Limb (tissue), 2 donors: ENCODE data around the gene DLK1.

Experiments used
- DNase-seq, 2 donors: peaks; one replicate each; pipeline ENCODE4 v3.0.0-alpha.2; 2016; ENCODE audit errors: extremely low spot score in 2 of 2

DLK1 gene

DNA sequence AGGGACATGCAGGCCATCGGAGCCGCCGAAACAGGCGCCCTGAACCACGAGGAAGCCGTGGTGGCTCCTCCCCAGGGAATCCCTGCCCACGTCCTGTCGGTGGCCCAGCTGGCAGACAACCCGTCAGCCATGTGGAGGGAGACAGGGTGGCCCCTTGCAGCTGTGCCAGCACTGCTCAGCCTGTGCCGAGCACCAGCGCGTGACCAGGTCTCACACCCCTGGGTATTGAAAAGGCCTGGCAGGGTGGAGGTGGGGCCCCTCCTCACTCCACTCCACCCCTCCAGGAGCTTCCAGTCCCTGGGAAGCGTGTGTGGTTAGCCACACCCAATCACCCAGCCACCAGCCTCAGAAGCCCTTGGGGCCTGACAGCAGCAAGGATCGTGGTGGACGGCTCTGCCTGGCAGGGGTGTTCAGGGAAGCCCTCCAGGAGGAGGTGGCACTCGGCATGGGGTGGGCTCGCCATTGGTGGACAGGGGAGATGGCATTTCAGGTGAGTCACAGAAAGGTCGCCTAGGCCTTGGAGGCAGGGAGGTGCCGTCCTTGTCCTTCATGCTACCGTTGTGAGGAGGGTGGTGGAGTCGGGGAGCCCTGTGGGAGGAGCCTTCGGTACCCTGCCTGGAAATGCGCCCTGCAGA lies 12.3 kb upstream of the DLK1 start:
- no peak for DNase-seq

- DNase-seq = no peak
These were observed 11.4 kb upstream of the DLK1 start for GRCh38 chr14:100715332-100715731.

DNA sequence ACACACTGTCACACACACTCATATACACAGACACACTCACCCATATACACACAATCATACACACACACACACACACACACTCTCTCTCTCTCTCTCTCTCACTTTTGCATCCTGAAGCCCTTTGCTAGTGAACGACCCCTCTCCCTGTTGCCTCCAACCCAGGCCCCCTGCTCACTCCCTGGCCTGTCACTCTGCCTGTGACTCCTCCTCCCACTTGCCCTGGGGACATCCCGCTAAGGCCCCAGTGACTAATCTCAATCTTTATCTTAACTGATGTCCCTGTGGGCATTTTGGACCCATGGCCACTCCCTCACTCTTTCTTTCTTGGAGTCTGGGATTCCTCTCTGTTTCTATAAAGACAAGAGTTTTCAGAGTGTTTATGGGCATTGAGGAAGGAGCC lies 10.9 kb upstream of the DLK1 start:
- no peak for DNase-seq

- DNase-seq = no peak
These were observed 9.3 kb upstream of the DLK1 start for GRCh38 chr14:100717386-100717785.

GRCh38 chr14:100719976-100720520 lies 6.6 kb upstream of the DLK1 start:
- DNase-seq = no peak

GRCh38 chr14:100721568-100721967 lies 5.1 kb upstream of the DLK1 start:
- no peak for DNase-seq

GRCh38 chr14:100722367-100722766 lies 4.3 kb upstream of the DLK1 start:
- DNase-seq = no peak

GRCh38 chr14:100723135-100723829 lies 3.4 kb upstream of the DLK1 start:
- DNase-seq = no peak

GRCh38 chr14:100723830-100724437 lies 2.8 kb upstream of the DLK1 start:
- DNase-seq = no peak

GRCh38 chr14:100724536-100724935 lies 2.2 kb upstream of the DLK1 start:
- DNase-seq = no peak

DNA sequence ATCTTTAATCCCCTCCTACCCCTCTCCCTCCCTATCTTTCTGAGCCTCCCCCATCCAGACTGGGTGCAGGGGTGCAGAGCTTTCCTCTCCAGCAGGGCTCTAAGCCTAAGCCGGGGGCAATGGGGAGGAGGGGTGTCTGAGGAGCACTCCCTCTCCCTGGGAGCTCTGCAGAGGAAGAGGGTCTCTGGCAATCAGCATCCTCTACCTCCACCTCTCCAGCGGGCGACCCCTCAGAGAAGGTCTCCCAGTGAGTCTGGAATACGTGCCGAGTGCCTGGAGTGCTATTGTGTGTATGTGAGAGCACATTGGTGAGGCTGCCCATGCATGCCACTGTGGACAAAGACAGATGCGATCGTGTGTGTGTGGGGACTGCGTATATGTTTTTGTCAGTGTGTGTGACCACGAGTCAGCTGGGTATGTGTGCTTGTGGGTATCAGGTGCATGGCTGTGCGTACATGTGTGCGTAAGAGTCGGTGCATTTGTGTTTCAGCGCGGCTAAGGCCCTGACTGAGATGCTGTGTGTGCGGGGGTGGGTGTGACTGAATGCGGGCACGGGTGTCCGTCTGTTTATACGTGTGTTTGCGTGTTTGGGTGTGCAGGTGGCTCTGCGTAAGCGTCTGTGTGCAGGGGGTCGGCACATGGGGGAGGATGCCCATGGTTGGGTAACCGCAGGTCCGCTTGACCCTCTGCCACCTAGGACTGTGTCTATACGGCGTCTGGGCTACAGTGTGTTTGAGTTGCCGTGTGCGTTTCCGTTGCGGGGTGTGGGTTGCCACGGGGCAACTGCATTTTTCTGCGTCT lies 905 bp upstream of the DLK1 start:
- no peak for DNase-seq

GRCh38 chr14:100727086-100727872 lies 587 bp downstream of the DLK1 start:
- no peak for DNase-seq

GRCh38 chr14:100727873-100728240 lies 1.2 kb downstream of the DLK1 start:
- peak in 1 of 2 donors; percentile 32 for DNase-seq

DNA sequence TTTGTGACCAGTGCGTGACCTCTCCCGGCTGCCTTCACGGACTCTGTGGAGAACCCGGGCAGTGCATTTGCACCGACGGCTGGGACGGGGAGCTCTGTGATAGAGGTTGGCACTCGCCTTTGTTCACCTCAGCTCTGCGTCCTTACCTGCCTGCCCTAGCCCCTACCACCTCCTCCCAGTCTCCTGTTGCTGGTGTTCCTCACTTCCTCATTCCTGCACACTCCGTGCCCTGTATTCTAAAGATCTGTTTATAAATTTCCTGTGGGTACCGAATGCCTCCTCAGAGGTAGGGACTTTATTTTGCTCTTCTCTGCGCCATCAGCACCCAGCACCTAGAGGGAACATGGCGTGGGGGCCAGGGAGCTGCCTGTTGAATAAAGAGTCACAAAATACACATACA lies 2.3 kb downstream of the DLK1 start:
- DNase-seq = peak in 1 of 2 donors; percentile 21

GRCh38 chr14:100729982-100730381 lies 3.3 kb downstream of the DLK1 start:
- DNase-seq = no peak

DNA sequence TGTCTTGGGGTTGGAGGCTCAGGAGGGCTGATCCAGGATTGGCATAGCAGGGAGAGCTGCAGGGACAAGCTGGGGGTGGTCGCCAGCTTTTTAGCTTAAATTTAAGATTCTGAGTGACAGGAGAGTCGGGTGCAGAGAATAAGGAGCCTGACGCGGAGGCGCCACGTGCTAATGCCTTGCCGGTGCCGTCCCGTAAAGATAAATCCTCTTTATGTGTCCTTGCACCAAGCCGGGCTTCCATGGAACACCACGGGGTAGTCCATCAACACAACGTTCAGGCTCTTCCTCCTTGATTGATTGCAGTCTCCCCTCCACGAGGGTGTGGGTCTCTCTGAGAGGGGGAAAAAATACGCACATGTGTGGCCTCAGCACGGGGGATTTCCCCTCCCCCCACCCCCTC lies 3.9 kb downstream of the DLK1 start:
- no peak for DNase-seq

- DNase-seq = no peak
These were observed 4.4 kb downstream of the DLK1 start for GRCh38 chr14:100731011-100731670.

DNA sequence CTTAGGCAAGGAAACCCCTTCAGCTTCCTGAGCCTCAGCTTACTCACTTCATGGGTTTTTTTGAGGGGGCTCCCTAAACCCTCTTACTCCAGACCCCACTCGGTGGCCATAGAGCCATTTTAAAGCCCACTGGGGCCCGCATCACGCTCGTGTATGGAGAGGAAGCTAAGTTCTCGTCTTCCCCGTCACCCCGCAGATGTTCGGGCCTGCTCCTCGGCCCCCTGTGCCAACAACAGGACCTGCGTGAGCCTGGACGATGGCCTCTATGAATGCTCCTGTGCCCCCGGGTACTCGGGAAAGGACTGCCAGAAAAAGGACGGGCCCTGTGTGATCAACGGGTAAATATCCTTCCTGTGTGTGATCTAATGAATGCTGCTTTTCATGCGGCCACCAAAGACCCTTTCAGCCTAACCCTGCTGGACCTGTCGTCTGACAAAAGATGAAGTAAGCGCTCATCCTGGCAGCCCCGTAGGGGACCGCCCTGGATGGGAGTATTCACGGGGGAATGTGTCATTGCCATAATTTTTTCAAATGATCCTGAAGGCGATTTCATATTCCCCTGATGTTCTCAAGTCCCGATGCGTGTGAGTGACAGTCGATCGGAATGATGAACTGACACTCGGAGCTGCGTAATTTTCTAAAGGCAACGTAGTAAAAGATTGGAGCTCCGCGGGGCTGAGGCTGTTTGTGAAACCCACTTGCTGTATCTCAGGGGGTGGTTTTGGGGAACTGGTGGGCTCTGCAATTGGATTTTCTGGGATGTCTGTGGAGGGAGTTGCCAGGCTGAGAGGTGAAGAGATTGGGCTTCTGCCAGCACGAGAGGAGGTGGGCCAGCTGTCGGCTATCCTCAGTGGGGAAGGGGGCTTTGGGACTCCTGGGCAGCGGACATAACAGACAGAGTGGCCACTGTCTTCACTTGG lies 5.4 kb downstream of the DLK1 start:
- DNase-seq = no peak

DNA sequence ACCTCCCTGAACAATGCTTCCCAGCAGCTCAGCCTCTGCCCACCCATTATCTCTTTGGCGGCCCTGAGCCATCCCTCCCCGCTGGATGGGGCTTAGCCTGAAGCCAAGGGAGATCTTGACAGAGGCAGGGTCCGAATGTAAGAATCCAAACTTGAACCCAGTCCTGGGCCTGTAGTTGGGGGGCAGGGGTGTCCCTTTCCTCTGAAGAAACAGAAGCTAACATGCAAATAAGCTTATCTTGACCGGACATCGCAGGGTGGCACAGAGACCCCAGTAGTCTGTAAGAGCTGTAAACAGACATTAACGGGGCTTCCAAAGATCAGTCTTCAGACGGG lies 6.0 kb downstream of the DLK1 start:
- peak in 1 of 2 donors; percentile 31 for DNase-seq
